Measurements from ENCODE around the gene FCER1G. TPM values are rescaled to one million over a fixed set of nuclear protein-coding genes. Genes with fewer than 3 reads are reported as not detected.
A peak's percentile ranks its signal among the peaks of the same experiment; 100 is the strongest.
"Not testable (repeated sequence)": the region's sequence is repeated elsewhere in the genome, so short reads cannot be mapped to it uniquely, and the experiment has no call there.

FCER1G gene
- total and polyA plus RNA-seq, 8 donors: 1.3 to 25.0 (median 11.9) TPM

DNA sequence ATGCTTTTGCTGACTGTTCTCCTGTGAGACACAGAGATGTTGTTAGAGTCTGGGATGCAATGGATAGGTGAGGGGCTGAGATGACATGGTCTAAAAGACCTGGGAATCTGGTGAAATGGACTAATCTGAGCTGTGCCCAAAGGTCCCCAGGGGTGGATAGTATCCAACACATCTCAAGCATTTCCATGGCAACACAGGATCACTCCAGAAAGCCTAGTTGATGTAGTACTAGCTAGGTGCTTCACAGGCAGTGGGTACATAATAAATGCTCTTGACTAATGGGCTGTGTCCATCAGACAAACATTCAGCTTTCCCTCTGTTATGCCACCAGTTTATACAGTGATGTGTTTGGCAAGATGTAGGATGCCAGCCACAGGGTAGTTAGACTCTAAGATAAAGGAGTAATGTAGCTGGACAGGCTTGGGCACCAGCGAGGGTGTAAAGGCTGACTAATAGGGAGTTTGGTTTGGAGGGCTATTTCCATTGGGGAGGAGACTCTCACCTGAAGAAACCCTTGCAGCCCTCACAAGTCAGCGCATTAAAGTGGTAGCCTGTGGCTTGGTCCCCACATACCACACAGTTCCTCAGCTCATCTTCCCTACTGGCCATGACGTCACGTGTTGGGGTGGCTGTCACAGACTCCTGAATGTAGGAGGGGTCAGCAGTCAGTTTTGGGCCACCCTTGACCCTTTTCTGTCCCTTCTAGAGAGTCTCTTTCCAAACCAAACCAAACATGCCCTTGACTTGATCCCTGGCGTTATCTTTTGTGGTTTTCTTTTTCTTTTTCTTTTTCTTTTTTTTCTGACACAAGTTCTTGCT, 21.1 kb downstream of the FCER1G start:
- Histone ChIP-seq H3K27ac (no peak overlapping the region), H3K36me3 (no peaks in the 10 kb centered on the region), H3K27me3 (no peaks in the 10 kb centered on the region), H3K4me1 (no peaks in the 10 kb centered on the region), H3K9me3 (no peaks in the 10 kb centered on the region), H3K4me3 (no peak overlapping the region)
- FAIRE-seq (no peak), ATAC-seq (no peak), DNase-seq (no peak)
- TF ChIP-seq, protein P1, sequence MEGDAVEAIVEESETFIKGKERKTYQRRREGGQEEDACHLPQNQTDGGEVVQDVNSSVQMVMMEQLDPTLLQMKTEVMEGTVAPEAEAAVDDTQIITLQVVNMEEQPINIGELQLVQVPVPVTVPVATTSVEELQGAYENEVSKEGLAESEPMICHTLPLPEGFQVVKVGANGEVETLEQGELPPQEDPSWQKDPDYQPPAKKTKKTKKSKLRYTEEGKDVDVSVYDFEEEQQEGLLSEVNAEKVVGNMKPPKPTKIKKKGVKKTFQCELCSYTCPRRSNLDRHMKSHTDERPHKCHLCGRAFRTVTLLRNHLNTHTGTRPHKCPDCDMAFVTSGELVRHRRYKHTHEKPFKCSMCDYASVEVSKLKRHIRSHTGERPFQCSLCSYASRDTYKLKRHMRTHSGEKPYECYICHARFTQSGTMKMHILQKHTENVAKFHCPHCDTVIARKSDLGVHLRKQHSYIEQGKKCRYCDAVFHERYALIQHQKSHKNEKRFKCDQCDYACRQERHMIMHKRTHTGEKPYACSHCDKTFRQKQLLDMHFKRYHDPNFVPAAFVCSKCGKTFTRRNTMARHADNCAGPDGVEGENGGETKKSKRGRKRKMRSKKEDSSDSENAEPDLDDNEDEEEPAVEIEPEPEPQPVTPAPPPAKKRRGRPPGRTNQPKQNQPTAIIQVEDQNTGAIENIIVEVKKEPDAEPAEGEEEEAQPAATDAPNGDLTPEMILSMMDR (IDR thresholded peaks at IDR 0.05): no peak
- intact Hi-C loops (cut with DNase I): loop anchor here in 1 of 3 donors (10.0 kb wide), 1 partner anchor 49 kb away; no protein-coding TSS in a partner anchor
- WGBS, 2 donors: 65 to 76% methylated on average over 5 of the region's 5 CpGs

DNA sequence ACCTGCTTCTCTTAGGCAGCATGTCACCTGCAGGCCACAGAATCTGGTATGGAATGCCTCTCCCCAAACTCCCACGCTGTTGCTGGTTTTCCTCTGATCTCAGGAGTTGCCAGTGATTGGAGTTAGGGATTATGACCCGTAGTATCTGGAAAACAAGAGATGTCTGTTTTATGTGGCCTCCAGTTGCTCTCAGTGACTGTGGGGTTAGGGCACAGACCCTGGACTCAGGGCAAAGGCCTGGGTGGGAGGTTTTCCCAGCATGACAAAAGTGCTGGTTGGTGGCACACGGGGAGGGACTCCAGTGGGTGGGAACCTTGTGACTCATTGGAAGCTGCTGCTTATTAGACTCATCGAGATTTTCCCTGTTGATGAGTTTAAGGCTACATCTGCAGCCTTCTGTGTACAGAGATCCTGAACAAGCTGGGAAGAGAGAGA, 23.0 kb downstream of the FCER1G start, which contains the start of gene NR1I3:
TSS of gene NR1I3 (minus strand) at position 165 of the 435 bp plus-strand sequence. CDS start 1,638 bp downstream, outside the sequence.
- Histone ChIP-seq H3K27ac (no peak within 1 kb of the TSS), H3K36me3 (no peaks in the 10 kb centered on the region), H3K4me3 (no peak within 1 kb of the TSS), H3K9me3 (no peaks in the 10 kb centered on the region), H3K27me3 (no peaks in the 10 kb centered on the region), H3K4me1 (no peaks in the 10 kb centered on the region)
- 63 to 68% methylated on average over 4 of the region's 4 CpGs for WGBS, 2 donors
- DNase-seq (no peak), FAIRE-seq (no peak), ATAC-seq (no peak)
- TF ChIP-seq, protein P1 (IDR thresholded peaks at IDR 0.05): no peak
- intact Hi-C loops (cut with DNase I): loop anchor here in 1 of 3 donors (10.0 kb wide), 1 partner anchor 47 kb away; no protein-coding TSS in a partner anchor

DNA sequence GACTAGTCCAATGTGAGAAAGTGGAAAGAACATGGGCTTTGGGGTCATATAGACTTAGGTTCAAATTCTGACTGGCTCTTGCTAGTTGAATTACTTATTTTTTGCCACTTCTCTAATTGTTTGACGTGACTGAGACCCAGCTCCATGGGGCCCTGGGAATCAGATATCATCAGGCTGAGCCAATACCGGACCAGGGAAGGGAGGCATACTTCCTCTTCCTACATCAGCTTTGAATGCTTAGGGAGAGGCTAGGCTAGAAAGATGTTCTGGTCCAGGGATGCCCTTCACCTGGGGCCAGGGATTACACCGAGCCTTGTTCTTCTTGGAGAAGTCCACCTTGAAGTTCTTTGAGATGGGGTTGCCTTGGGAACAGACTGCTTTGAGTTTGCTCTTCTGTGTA, 26.6 kb downstream of the FCER1G start:
- Histone ChIP-seq H3K9me3 (no peaks in the 10 kb centered on the region), H3K27me3 (no peaks in the 10 kb centered on the region), H3K4me1 (peaks cover 0 to 5% (median 3%) of the 10 kb centered on the region in 3 donors), H3K4me3 (no peak overlapping the region), H3K36me3 (no peaks in the 10 kb centered on the region), H3K27ac (no peak overlapping the region)
- FAIRE-seq: no peak
- WGBS, 2 donors: 80 to 85% methylated on average over 3 of the region's 3 CpGs
- no peak for DNase-seq
- TF ChIP-seq, protein P1 (IDR thresholded peaks at IDR 0.05): no peak
- intact Hi-C loops (cut with DNase I): no loop called here
- no peak for ATAC-seq

DNA sequence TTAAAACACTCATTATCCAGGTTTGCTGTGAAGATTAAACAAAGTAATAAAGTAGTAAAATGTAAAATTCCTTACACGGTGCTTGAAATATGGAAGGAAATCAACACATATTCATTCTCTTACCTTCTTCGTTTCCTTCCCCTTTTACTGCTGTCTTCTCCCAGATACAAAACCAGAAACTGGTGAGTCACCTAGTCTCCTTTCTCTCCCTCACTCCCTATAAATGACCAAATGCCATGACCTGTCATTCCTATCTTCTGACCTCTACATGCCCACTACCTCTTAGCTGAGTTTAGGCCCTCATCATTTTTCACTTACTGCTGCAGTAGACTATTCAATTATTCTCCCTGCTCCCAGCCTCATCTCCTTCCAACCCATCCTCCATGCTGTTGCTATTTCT, 27.2 kb downstream of the FCER1G start:
- Histone ChIP-seq H3K36me3 (no peaks in the 10 kb centered on the region), H3K27ac (no peak overlapping the region), H3K9me3 (no peaks in the 10 kb centered on the region), H3K27me3 (no peaks in the 10 kb centered on the region), H3K4me3 (no peak overlapping the region), H3K4me1 (peaks cover 0 to 5% (median 3%) of the 10 kb centered on the region in 3 donors)
- FAIRE-seq (no peak), DNase-seq (no peak), ATAC-seq (no peak)
- 78 to 89% methylated on average over 2 of the region's 2 CpGs for WGBS, 2 donors
- intact Hi-C loops (cut with DNase I): no loop called here
- TF ChIP-seq, protein P1 (IDR thresholded peaks at IDR 0.05): no peak

DNA sequence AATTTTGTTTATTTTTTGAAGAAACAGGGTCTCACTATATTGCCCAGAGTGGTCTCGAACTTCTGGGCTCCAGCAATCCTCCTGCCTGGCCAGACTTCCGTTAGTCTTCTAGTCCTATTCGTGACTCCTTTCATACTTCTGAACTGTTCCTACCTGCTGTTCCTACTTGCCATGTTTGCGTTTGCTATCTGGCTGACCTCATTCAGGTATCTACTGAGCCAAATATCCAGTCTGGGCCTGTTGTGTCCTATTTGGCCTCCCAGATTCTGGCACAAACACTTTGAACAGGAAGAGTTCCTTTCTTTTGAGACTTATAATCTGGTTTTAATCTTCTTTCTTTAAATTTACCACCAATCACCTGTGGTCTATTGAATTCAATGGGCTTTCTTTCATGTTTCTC, 29.8 kb downstream of the FCER1G start:
- H3K27me3 ChIP-seq: no peaks in the 10 kb centered on the region
- peaks cover 0 to 5% (median 3%) of the 10 kb centered on the region in 3 donors for H3K4me1 ChIP-seq
- intact Hi-C loops (cut with DNase I): no loop called here
- DNase-seq: peak in 3 of 6 donors; percentile 41 to 69 (median 62)
- peak overlapping the region; percentile 14 to 58 (median 50) for H3K27ac ChIP-seq
- H3K36me3 ChIP-seq: no peaks in the 10 kb centered on the region
- TF ChIP-seq, protein P1 (IDR thresholded peaks at IDR 0.05): no peak
- no peaks in the 10 kb centered on the region for H3K9me3 ChIP-seq
- 38% methylated on average over 4 of the region's 4 CpGs for WGBS, 2 donors
- no peak overlapping the region for H3K4me3 ChIP-seq
- peak; percentile 97 to 100 (median 99) for ATAC-seq
- no peak for FAIRE-seq

DNA sequence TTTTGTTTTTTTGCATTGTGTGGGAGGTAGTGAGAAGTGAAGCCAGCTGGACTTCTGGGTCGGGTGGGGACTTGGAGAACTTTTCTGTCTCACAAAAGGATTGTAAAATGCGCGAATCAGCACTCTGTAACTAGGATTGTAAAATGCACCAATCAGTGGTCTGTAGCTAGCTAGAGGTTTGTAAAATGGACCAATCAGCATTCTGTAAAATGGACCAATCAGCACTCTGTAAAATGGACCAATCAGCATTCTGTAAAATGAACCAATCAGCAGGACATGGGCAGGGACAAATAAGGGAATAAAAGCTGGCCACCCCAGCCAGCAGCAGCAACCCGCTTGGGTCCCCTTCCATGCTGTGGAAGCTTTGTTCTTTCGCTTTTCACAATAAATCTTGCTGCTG, 35.0 kb downstream of the FCER1G start:
- H3K9me3 ChIP-seq; H3K27me3 ChIP-seq; intact Hi-C loops (cut with DNase I); FAIRE-seq; H3K4me1 ChIP-seq; H3K36me3 ChIP-seq; ATAC-seq; H3K4me3 ChIP-seq; DNase-seq; H3K27ac ChIP-seq: not testable (repeated sequence)
- WGBS, 2 donors: 89 to 93% methylated on average over 5 of the region's 5 CpGs
